ENCODE data around the gene DUOXA1.

The DUOXA1 gene

DNA sequence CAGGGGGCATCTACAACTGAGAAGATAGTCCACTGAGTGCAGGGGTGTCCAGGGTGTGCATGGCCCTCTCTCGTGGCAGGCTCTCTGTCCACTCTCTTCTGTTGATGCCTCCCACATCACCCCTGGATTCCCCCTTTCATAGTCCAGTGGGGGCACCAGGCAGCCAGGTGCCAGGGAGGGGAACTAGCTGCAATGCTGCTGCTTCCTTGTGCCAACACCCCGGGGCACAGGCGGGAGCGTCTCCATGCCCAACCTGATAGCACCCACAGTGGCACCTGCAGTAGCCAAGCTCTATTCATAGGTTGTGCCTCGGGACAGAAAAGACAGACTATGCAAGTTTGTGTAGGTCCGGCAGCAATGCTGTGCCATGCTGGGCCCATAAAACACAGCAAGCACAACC, 27.5 kb downstream of the DUOXA1 start:
- TF ChIP-seq CTCF (IDR thresholded peaks at IDR 0.05; ENCODE audit: low read depth, low read length): no peak
- no peak overlapping the region for H3K4me3 ChIP-seq (ENCODE audit: low read depth, low read length)

DNA sequence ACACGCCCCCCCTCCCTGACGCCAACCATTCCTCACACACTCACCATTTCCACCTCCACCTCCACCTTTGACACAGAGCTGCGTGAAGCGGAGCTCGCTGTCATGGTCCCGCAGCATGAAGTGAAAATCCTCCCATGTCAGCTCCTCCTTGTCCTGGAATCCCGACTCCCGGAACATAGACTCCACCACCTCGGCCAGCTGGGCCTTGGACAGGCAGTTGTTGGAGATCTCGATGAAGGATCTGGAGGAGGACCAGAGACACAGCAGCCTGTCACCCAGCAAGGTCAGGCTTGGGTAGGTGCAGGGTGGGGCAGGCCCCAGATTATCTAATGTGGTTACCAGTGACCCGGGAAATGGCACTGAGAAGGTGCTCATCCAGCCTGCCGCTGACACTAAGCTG, 27.9 kb downstream of the DUOXA1 start:
- no peak overlapping the region for H3K4me3 ChIP-seq (ENCODE audit: low read depth, low read length)
- no peak for TF ChIP-seq CTCF (IDR thresholded peaks at IDR 0.05; ENCODE audit: low read depth, low read length)

- no peak for TF ChIP-seq CTCF (IDR thresholded peaks at IDR 0.05; ENCODE audit: low read depth, low read length)
These were observed 28.6 kb downstream of the DUOXA1 start for GRCh38 chr15:45100884-45101625.

DNA sequence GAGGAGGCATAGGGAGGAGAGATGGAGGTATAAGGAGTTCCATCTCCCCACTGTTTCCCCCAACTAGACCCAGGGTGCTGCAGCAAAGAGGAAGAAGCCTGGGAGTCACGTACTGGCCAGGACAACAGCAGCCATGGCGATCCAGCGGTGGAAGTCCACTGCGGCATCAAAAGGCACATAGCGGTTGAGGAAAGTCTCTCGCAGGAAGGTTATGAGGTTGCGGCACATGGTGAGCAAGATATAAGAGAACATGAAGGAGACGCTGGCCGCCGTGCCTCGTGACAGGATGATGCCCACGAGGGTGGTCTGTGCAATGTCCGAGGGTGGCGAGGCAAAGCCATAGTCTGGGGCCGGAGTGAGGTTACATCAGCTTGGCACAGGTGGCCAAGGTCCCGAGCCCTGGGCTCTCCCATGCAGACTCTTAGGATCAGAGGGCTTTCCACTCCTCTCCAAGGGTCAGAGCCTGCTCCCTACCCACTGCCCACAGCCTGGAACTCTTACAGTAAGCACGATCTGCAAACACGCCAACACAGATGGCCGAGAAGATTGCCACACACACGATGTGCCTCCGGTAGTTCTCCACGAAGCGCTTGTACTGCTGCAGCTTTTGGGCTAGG, 30.0 kb downstream of the DUOXA1 start:
- no peak overlapping the region for H3K4me3 ChIP-seq (ENCODE audit: low read depth, low read length)
- no peak for TF ChIP-seq CTCF (IDR thresholded peaks at IDR 0.05; ENCODE audit: low read depth, low read length)

More at GRCh38 chr15:45100884-45101625, 28.6 kb downstream of the DUOXA1 start:
- H3K4me3 ChIP-seq (ENCODE audit: low read depth, low read length): no peak overlapping the region

- H3K4me3 ChIP-seq (ENCODE audit: low read depth, low read length): no peak overlapping the region
- no peak for TF ChIP-seq CTCF (IDR thresholded peaks at IDR 0.05; ENCODE audit: low read depth, low read length)
These were observed 32.2 kb downstream of the DUOXA1 start for GRCh38 chr15:45097466-45097865.

DNA sequence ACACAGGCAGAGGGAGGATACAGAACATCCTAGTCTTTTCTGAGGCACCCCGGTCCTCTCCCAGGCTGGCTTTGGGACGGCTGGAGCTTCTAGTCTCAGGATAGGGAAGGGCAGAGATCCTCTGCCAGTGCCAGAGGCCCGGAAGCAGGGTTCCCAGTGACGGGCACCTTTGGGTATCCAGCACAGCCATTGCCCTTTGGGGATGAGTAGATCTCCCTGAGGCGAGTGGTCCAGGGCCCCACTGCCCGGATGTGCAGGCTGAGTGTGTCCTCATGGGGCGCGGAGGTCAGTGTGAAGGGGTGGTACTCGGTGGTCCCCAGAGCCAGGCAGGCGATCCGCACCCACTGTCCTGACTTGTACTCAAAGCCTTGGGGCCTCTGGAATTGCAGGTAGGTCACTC, 34.0 kb downstream of the DUOXA1 start:
- TF ChIP-seq CTCF (IDR thresholded peaks at IDR 0.05; ENCODE audit: low read depth, low read length): no peak
- H3K4me3 ChIP-seq (ENCODE audit: low read depth, low read length): no peak overlapping the region

- TF ChIP-seq CTCF (IDR thresholded peaks at IDR 0.05; ENCODE audit: low read depth, low read length): no peak
- H3K4me3 ChIP-seq (ENCODE audit: low read depth, low read length): no peak overlapping the region
These were observed 35.3 kb downstream of the DUOXA1 start for GRCh38 chr15:45094358-45094730.
